Measurements from ENCODE around the gene BRICD5. TPM values are rescaled to one million over a fixed set of nuclear protein-coding genes. Genes with fewer than 3 reads are reported as not detected.
A peak's percentile ranks its signal among the peaks of the same experiment; 100 is the strongest.

Gene BRICD5
- total and polyA plus RNA-seq, 2 of the 13 experiments (the other 11 are each of a cell fraction or from before 2014, with no cell fraction given), result 1.6 to 5.8 TPM

- TF ChIP-seq RELA (CRISPR knock-in tag; IDR thresholded peaks at IDR 0.05) (no peak), ZNF343 (CRISPR knock-in tag; IDR thresholded peaks at IDR 0.05) (no peak), ZIK1 (CRISPR knock-in tag; IDR thresholded peaks at IDR 0.05; ENCODE audit: borderline replicate concordance, low read depth) (no peak), SNAPC2 (CRISPR knock-in tag; IDR thresholded peaks at IDR 0.05) (no peak), SNAPC5 (CRISPR knock-in tag; IDR thresholded peaks at IDR 0.05; ENCODE audit: borderline replicate concordance) (0 out of 2 replicates have a peak, but pooled peaks have one; percentile 5), MIER2 (CRISPR knock-in tag; IDR thresholded peaks at IDR 0.05) (no peak), AHR (CRISPR knock-in tag; IDR thresholded peaks at IDR 0.05) (no peak), IRF9 (CRISPR knock-in tag; IDR thresholded peaks at IDR 0.05; ENCODE audit: borderline replicate concordance) (no peak), PLSCR1 (CRISPR knock-in tag; IDR thresholded peaks at IDR 0.05; ENCODE audit: borderline replicate concordance) (no peak), ZNF124 (CRISPR knock-in tag; IDR thresholded peaks at IDR 0.05) (no peak), STAG1 (CRISPR knock-in tag; IDR thresholded peaks at IDR 0.05) (peak; percentile 55), ZNF276 (CRISPR knock-in tag; IDR thresholded peaks at IDR 0.05; ENCODE audit: low read depth) (no peak), ARID2 (CRISPR knock-in tag; IDR thresholded peaks at IDR 0.05; ENCODE audit: borderline replicate concordance) (no peak), DZIP1 (CRISPR knock-in tag; IDR thresholded peaks at IDR 0.05) (0 out of 2 replicates have a peak, but pooled peaks have one; percentile 3), MIER3 (CRISPR knock-in tag; IDR thresholded peaks at IDR 0.05; ENCODE audit: borderline replicate concordance) (no peak), ZNF274 (CRISPR knock-in tag; IDR thresholded peaks at IDR 0.05) (no peak), DMAP1 (CRISPR knock-in tag; IDR thresholded peaks at IDR 0.05) (0 out of 2 replicates have a peak, but pooled peaks have one; percentile 5), ASH2L (IDR thresholded peaks at IDR 0.05; ENCODE audit: insufficient read length, low read depth, low read length) (peak; percentile 10), ELK4 (CRISPR knock-in tag; IDR thresholded peaks at IDR 0.05; ENCODE audit: borderline replicate concordance) (no peak), ZNF784 (CRISPR knock-in tag; IDR thresholded peaks at IDR 0.05; ENCODE audit: borderline replicate concordance) (0 out of 2 replicates have a peak, but pooled peaks have one; percentile 21)
Observed at GRCh38 chr16:2223942-2224486, 13.4 kb upstream of the BRICD5 start (continued).
